HG03095 (cell line): ENCODE measurements around the gene TRAPPC5.
A peak's percentile ranks its signal among the peaks of the same experiment; 100 is the strongest.

Experiments
- ATAC-seq: cut with Tn5 transposase; IDR thresholded peaks from one replicate; pipeline ENCODE4 v1.9.1; 2021; ENCODE audit warnings: moderate library complexity; ENCODE audit not compliant: unreplicated experiment

Gene TRAPPC5

DNA sequence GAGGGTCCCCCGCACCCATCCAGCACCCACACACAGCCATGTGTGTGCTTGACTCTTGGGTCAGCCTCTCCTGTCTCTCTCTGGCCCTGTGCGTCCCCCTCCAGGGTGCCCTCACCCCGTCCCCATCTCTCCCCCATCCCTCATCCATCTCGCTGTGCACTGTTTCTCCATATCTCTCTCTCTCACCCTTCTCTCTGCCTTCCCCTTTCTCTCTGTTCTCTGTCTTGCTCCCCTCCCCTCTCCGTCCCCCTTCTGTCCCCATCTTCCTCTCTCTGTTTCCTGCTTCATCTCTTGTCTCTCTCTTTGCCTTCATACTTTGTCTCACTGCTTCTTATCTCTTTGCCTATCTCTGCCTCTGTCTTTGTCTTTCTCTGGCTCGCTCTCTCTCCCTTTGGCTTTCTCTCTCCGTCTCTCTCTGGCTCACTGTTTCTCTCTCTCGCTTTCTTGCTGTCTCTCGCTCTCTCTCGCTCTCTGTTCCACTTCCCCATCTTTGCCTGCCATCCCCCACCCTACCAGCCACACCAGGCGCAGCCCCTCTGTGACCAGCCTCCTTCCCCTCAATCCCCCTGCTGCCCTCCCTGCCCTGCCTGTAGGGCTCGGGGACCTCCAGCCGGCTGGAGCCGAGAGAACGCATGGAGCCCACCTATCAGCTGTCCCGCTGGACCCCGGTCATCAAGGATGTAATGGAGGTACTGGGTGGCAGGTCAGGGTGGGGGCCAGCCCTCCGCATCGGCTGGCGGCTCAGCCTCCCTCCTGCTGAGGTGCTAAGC lies 34.8 kb upstream of the TRAPPC5 start:
- ATAC-seq: no peak

- ATAC-seq: no peak
Observed at GRCh38 chr19:7646426-7646700, 34.3 kb upstream of the TRAPPC5 start.

GRCh38 chr19:7647156-7647555 lies 33.5 kb upstream of the TRAPPC5 start:
- ATAC-seq: no peak

DNA sequence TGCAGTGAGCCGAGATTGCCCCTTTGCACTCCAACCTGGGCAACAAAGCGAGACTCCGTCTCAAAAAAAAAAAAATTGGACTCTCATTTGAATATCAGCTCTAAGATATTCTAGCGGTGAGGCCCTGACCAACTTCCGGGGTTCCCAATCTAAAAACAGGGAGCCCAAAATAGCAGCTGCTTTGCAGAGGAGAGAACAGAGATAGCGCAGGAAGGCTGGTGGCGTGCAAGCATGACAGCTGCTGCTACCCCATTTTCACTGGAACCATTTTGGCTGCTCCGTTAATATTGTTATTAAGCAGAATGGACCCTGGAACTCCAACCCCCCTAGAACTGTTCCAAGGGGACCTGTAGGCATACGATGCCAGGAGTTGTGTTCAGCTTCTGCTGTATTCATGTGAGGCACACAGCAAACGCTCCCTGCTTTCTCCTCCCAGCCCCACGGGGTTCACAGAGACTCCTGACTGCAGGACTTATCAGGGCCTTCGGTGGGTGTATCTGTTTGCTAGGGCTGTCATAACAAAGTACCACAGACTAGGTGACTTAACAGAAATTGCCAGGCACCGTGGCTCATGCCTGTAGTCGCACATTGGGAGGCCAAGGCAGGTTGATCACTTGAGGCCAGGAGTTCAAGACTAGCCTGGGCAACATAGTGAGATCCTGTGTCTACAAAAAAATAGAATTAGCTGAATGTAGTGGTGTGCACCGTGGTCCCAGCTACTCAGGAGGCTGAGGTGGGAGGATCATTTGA lies 32.2 kb upstream of the TRAPPC5 start:
- no peak for ATAC-seq

DNA sequence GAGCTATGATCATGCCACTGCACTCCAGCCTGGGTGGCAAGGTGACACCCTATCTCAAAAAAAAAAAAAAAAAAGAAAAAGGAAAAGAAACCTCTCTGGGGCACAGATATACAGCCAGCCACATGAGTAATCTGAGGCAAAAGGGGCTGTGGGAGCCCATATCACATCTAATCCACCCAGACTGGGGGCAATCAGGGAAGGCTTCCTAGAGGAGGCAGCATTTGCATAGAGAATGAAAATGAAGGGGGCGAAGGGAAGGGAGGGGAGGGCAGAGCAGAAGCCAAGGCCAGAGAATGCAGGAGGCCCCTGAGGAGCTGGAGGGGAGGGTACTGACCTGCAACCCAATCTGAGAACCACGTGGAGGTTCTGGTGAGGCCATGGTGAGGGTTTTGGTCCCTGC lies 30.5 kb upstream of the TRAPPC5 start:
- ATAC-seq: no peak

- ATAC-seq: no peak
Observed at GRCh38 chr19:7652061-7652641, 28.5 kb upstream of the TRAPPC5 start.

GRCh38 chr19:7654401-7654800 lies 26.2 kb upstream of the TRAPPC5 start:
- no peak for ATAC-seq

- ATAC-seq: no peak
Observed at GRCh38 chr19:7655581-7655980, 25.1 kb upstream of the TRAPPC5 start.

- no peak for ATAC-seq
Observed at GRCh38 chr19:7657131-7657751, 23.4 kb upstream of the TRAPPC5 start.

GRCh38 chr19:7658219-7658686 lies 22.4 kb upstream of the TRAPPC5 start:
- ATAC-seq: peak; percentile 50

DNA sequence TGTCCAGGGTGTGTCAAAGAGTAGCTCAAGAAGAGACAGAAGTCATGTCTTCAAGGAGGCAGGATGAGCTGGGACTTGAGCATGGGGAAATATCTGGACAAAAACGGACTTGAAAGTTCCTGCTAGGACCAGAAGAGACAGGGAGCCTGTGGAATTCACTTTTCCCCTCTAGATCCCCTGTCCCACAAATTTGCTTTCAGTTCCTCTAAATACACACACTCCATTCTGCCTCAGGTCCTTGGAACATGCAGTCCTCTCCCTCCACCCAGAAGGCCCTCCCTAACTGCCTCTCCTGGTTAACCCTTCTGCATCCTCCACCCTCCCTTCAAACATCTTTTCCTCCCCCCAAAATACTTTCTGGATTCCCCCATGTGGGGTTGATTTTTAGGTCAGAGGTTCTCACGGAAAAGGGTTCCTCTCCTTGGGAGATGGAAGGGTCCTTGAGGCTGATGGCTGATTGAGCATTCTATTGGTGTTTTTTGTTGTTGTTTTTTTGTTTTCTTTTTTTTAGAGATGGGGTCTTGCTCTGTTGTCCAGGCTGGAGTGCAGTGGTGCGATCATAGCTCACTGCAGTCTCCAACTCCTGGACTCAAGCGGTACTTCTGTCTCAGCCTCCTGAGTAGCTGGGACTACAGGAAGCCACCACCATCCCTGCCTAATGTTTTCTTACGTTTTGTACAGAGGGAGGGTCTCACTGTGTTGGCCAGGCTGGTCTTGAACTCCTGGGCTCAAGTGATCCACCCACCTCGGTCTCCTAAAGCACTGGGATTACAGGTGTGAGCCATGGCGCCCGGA lies 18.7 kb upstream of the TRAPPC5 start:
- ATAC-seq: no peak

- ATAC-seq: no peak
Observed at GRCh38 chr19:7662657-7663056, 18.0 kb upstream of the TRAPPC5 start.

DNA sequence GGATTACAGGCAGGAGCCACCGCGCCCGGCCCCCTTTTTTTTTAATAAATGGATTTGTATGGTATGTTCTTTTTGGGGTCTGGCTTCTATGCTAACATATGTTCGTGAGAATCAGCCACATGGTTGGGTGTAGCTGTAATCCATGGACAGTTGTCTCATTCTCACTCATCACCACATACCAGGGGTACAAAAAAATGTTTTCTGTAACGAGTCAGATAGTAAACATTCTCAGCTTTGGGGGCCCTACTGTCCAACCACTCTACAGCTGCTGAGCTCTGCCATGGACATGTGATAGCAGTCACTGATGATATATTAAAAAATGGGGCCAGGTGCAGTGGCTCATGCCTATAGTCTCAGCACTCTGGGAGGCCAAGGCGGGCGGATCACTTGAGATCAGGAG lies 16.9 kb upstream of the TRAPPC5 start:
- no peak for ATAC-seq

- no peak for ATAC-seq
Observed at GRCh38 chr19:7665076-7665475, 15.6 kb upstream of the TRAPPC5 start.

DNA sequence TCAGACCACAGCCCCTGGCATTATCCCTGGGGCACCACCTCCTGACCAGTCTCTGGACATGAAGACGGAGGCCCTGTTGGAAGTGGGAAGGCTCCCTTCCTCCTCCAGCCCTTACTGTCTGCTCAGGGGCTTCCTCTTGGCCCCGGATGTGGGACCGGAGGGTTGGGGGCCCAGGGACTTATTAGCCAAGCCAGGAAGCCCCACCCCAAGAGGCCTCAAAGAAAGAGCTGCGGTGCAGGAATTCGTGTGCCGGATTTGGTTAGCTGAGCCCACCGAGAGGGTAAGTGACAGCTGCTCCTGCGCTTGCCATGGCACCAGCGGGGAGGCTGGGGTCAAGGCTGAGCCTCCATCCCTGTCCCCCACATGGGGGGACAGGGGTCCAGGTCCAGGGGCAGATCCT lies 11.8 kb upstream of the TRAPPC5 start, which contains the start of gene RETN:
Gene RETN (plus strand): TSS at position 208 of the 400 bp plus-strand sequence. CDS start 278 bp downstream, outside the sequence.
- no peak for ATAC-seq

DNA sequence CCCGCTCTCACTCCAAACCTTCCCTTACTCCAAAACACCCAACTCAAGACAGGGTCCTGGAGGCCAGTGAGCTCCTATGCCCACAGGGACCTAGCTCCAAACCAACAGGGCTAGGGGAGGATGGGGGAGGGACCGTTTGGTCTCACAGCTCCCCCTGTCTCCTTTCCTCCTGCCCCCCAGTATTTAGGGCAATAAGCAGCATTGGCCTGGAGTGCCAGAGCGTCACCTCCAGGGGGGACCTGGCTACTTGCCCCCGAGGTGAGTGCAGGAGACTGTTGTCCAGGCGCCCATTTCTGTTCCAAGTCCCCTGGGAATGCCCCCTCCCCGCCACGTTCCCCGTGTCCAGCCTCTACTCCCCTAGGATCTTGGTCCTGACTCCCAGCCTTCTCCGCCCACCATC lies 11.0 kb upstream of the TRAPPC5 start:
- no peak for ATAC-seq

DNA sequence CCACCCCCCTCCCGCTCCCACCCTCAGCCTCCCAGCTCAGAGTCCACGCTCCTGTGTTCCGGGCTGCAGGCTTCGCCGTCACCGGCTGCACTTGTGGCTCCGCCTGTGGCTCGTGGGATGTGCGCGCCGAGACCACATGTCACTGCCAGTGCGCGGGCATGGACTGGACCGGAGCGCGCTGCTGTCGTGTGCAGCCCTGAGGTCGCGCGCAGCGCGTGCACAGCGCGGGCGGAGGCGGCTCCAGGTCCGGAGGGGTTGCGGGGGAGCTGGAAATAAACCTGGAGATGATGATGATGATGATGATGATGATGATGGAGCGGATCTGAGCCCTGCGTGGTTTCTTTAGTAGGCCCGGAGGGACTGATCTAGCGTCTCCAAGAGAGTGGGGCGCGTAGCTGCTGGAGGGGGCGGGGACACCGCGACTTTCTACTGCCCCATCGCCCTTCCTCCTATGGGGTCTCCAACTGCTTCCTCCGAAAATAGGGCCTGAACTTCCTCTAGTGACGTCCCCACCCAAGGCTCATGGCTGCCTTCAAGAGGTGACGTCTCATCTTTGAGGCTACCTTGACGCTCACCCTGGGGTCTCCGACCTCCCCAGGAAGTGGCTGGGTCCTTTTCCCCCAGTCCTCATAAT lies 10.4 kb upstream of the TRAPPC5 start:
- no peak for ATAC-seq

GRCh38 chr19:7670790-7671189 lies 9.8 kb upstream of the TRAPPC5 start:
- ATAC-seq: no peak

GRCh38 chr19:7672522-7672921 lies 8.1 kb upstream of the TRAPPC5 start:
- ATAC-seq: no peak
